DMS153 treated with DMSO at 0.1 percent for 48 hours (cell line): ENCODE measurements around the gene SPTLC3.

Source experiments
- DNase-seq: peaks from one replicate; lab custom pipeline; 2025; ENCODE audit not compliant: unreplicated experiment; lab: John Stamatoyannopoulos, UW

SPTLC3 gene

GRCh38 chr20:13130061-13130706, 121.4 kb downstream of the SPTLC3 start:
- no peak for DNase-seq

- no peak for DNase-seq
Observed at GRCh38 chr20:13130707-13131103, 121.9 kb downstream of the SPTLC3 start.

GRCh38 chr20:13131688-13132087, 122.9 kb downstream of the SPTLC3 start:
- no peak for DNase-seq

- DNase-seq, result no peak
Observed at GRCh38 chr20:13139459-13140150, 130.8 kb downstream of the SPTLC3 start.

GRCh38 chr20:13140201-13140600, 131.4 kb downstream of the SPTLC3 start:
- no peak for DNase-seq

GRCh38 chr20:13140775-13141174, 132.0 kb downstream of the SPTLC3 start:
- DNase-seq, result no peak

GRCh38 chr20:13141546-13141945, 132.8 kb downstream of the SPTLC3 start:
- no peak for DNase-seq

GRCh38 chr20:13142143-13142542, 133.4 kb downstream of the SPTLC3 start:
- DNase-seq, result no peak

GRCh38 chr20:13147071-13147963, 138.5 kb downstream of the SPTLC3 start:
- DNase-seq, result no peak

GRCh38 chr20:13147971-13148370, 139.2 kb downstream of the SPTLC3 start:
- DNase-seq, result no peak

GRCh38 chr20:13148402-13148801, 139.6 kb downstream of the SPTLC3 start:
- no peak for DNase-seq

GRCh38 chr20:13148961-13149360, 140.2 kb downstream of the SPTLC3 start:
- no peak for DNase-seq

- no peak for DNase-seq
Observed at GRCh38 chr20:13149371-13150105, 140.8 kb downstream of the SPTLC3 start.

GRCh38 chr20:13158369-13158768, 149.6 kb downstream of the SPTLC3 start:
- no peak for DNase-seq

GRCh38 chr20:13159889-13160288, 151.1 kb downstream of the SPTLC3 start:
- DNase-seq, result no peak

- DNase-seq, result no peak
Observed at GRCh38 chr20:13165203-13165602, 156.4 kb downstream of the SPTLC3 start.

- DNase-seq, result no peak
Observed at GRCh38 chr20:13166011-13166410, 157.2 kb downstream of the SPTLC3 start.

GRCh38 chr20:13166437-13166836, 157.7 kb downstream of the SPTLC3 start:
- DNase-seq, result no peak

GRCh38 chr20:13169086-13169485, 160.3 kb downstream of the SPTLC3 start:
- no peak for DNase-seq

- no peak for DNase-seq
Observed at GRCh38 chr20:13170771-13171170, 162.0 kb downstream of the SPTLC3 start.

- no peak for DNase-seq
Observed at GRCh38 chr20:13173201-13173600, 164.4 kb downstream of the SPTLC3 start.
